SK-N-SH (cell line): Measurements from ENCODE around the gene ZNF391.

Experiments used
- CTCF ChIP-seq: fragments of 200-600 bp; sonication (generic); IDR thresholded peaks from 2 replicates; pipeline ENCODE4 v1.6.1; 2017; ENCODE audit warnings: antibody characterized with exemption, mild to moderate bottlenecking, moderate library complexity
- EZH2phosphoT487 ChIP-seq: fragments of 200-600 bp; sonication (generic); IDR thresholded peaks from 2 replicates; pipeline ENCODE4 v1.6.1; 2017; ENCODE audit warnings: low read depth, mixed run types, mild to moderate bottlenecking, antibody characterized with exemption, moderate library complexity, borderline replicate concordance
- FOSL2 ChIP-seq: IDR thresholded peaks from 2 replicates; pipeline ENCODE4 v1.4.0; 2012; ENCODE audit warnings: low read depth, mild to moderate bottlenecking, moderate library complexity, borderline replicate concordance
- FOXJ3 ChIP-seq: sonication (generic); formaldehyde crosslinking; IDR thresholded peaks from 2 replicates; pipeline ENCODE4 v1.5.1; 2020; ENCODE audit warnings: mild to moderate bottlenecking, missing genetic modification reagents
- GABPA ChIP-seq: IDR thresholded peaks from 2 replicates; pipeline ENCODE4 v1.4.0; 2012; ENCODE audit warnings: low read depth, mild to moderate bottlenecking
- NFIC ChIP-seq: IDR thresholded peaks from 2 replicates; pipeline ENCODE4 v1.4.0; 2012; ENCODE audit warnings: borderline replicate concordance
- NRF1 ChIP-seq: IDR thresholded peaks from 2 replicates; pipeline ENCODE4 v1.6.1; 2012; ENCODE audit warnings: low read depth, mild to moderate bottlenecking, low read length
- RFX5 ChIP-seq: IDR thresholded peaks from 2 replicates; pipeline ENCODE4 v1.6.1; 2012; ENCODE audit warnings: mild to moderate bottlenecking, improper control_type of control experiment, low read length
- SMC3 ChIP-seq: IDR thresholded peaks from 2 replicates; pipeline ENCODE4 v1.6.1; 2012; ENCODE audit warnings: low read depth, low read length, improper control_type of control experiment
- TAF1 ChIP-seq: IDR thresholded peaks from 2 replicates; pipeline ENCODE4 v1.6.1; 2012; ENCODE audit warnings: low read depth, mild to moderate bottlenecking, low read length, moderate library complexity, borderline replicate concordance
- YY1 ChIP-seq: IDR thresholded peaks from 2 replicates; pipeline ENCODE4 v1.4.0; 2012; ENCODE audit warnings: low read depth, mild to moderate bottlenecking
- TF ChIP-seq, protein P1 (sequence below): IDR thresholded peaks from 2 replicates; pipeline ENCODE4; 2012
- TF ChIP-seq, protein P2 (sequence below): IDR thresholded peaks from 2 replicates; pipeline ENCODE4 v1.6.1; 2012; ENCODE audit warnings: mild to moderate bottlenecking, low read depth, low read length, moderate library complexity

- TF ChIP-seq GABPA (no peak), CTCF (no peak), RFX5 (no peak), NFIC (no peak), FOSL2 (no peak), YY1 (no peak), NRF1 (no peak), SMC3 (no peak), FOXJ3 (CRISPR knock-in tag) (no peak), TAF1 (no peak), EZH2phosphoT487 (no peak)
- TF ChIP-seq, protein P1, sequence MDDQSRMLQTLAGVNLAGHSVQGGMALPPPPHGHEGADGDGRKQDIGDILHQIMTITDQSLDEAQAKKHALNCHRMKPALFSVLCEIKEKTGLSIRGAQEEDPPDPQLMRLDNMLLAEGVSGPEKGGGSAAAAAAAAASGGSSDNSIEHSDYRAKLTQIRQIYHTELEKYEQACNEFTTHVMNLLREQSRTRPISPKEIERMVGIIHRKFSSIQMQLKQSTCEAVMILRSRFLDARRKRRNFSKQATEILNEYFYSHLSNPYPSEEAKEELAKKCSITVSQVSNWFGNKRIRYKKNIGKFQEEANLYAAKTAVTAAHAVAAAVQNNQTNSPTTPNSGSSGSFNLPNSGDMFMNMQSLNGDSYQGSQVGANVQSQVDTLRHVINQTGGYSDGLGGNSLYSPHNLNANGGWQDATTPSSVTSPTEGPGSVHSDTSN, result no peak
- TF ChIP-seq, protein P2, sequence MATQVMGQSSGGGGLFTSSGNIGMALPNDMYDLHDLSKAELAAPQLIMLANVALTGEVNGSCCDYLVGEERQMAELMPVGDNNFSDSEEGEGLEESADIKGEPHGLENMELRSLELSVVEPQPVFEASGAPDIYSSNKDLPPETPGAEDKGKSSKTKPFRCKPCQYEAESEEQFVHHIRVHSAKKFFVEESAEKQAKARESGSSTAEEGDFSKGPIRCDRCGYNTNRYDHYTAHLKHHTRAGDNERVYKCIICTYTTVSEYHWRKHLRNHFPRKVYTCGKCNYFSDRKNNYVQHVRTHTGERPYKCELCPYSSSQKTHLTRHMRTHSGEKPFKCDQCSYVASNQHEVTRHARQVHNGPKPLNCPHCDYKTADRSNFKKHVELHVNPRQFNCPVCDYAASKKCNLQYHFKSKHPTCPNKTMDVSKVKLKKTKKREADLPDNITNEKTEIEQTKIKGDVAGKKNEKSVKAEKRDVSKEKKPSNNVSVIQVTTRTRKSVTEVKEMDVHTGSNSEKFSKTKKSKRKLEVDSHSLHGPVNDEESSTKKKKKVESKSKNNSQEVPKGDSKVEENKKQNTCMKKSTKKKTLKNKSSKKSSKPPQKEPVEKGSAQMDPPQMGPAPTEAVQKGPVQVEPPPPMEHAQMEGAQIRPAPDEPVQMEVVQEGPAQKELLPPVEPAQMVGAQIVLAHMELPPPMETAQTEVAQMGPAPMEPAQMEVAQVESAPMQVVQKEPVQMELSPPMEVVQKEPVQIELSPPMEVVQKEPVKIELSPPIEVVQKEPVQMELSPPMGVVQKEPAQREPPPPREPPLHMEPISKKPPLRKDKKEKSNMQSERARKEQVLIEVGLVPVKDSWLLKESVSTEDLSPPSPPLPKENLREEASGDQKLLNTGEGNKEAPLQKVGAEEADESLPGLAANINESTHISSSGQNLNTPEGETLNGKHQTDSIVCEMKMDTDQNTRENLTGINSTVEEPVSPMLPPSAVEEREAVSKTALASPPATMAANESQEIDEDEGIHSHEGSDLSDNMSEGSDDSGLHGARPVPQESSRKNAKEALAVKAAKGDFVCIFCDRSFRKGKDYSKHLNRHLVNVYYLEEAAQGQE, result no peak
Observed at GRCh38 chr6:27368202-27368601, 20.4 kb upstream of the ZNF391 start.
